Muscle of leg (tissue), 16 donors: ENCODE results near the gene ARPP19. TPM values are rescaled to one million over a fixed set of nuclear protein-coding genes. Genes with fewer than 3 reads are reported as not detected.
A peak's percentile ranks its signal among the peaks of the same experiment; 100 is the strongest.
"Not testable (repeated sequence)": the region's sequence is repeated elsewhere in the genome, so short reads cannot be mapped to it uniquely, and the experiment has no call there.

Source experiments
- DNase-seq: peaks from one replicate; pipeline ENCODE4 v3.0.0; 2013
- H3K27ac ChIP-seq: one replicate; pipeline ENCODE4 v1.5.1; 2013; ENCODE audit warnings: mild to moderate bottlenecking, low read length, control low read depth
- H3K27me3 ChIP-seq: one replicate; pipeline ENCODE4 v1.6.1; 2013; ENCODE audit warnings: low read length; ENCODE audit not compliant: control insufficient read depth, insufficient read depth
- H3K36me3 ChIP-seq: one replicate; pipeline ENCODE4 v1.6.1; 2013; ENCODE audit warnings: low read length; ENCODE audit not compliant: control insufficient read depth, insufficient read depth
- H3K4me1 ChIP-seq: one replicate; pipeline ENCODE4 v1.6.1; 2013; ENCODE audit warnings: low read length; ENCODE audit not compliant: control insufficient read depth, insufficient read depth
- H3K4me3 ChIP-seq: one replicate; pipeline ENCODE4 v1.5.1; 2013; ENCODE audit warnings: low read length, control low read depth
- H3K9me3 ChIP-seq: replicated peaks from 2 replicates; pipeline ENCODE4 v1.6.1; 2013; ENCODE audit warnings: low read depth, low read length; ENCODE audit not compliant: control insufficient read depth
- WGBS: methylation state at CpG from one replicate; pipeline ENCODE4 v1.1.5; 2013; ENCODE audit warnings: missing lambda C conversion rate; ENCODE audit not compliant: insufficient coverage; 5-methylcytosine and 5-hydroxymethylcytosine counted together
- long read RNA-seq, 11 donors: transcript quantifications; one replicate each; lab custom pipeline, GENCODE V29; 2026
- polyA plus RNA-seq, 8 donors: library from polyadenylated mRNA; unstranded; fragments of 120-200 nt; gene quantifications; one replicate each; pipeline versions ENCODE4 v1.2.1 to v1.2.3, GENCODE V29; 2013; ENCODE audit warnings: inconsistent platforms in 1 of 8, low replicate concordance in 1 of 8; ENCODE audit not compliant: insufficient read length in 8 of 8, insufficient read depth in 1 of 8
- total RNA-seq: library from RNA; stranded (reverse); fragments of 120-200 nt; gene quantifications from one replicate; pipeline ENCODE4 v1.2.4, GENCODE V29; 2013

ARPP19 gene
- total RNA-seq = 65.7 TPM
- 10 to 100 TPM; 60.4 to 72.3 (median 65.4) TPM for polyA plus RNA-seq
- long read RNA-seq, donor 1, full-length matches to known transcripts = 14 of 14 reads
- long read RNA-seq, donor 1, partial matches to known transcripts = 0 of 14 reads
- long read RNA-seq, donor 1, other reads (novel, unspliced or antisense) = 0 of 14 reads
- long read RNA-seq, donor 2, full-length matches to known transcripts = 6 of 6 reads
- long read RNA-seq, donor 2, partial matches to known transcripts = 0 of 6 reads
- long read RNA-seq, donor 2, other reads (novel, unspliced or antisense) = 0 of 6 reads
- long read RNA-seq, donor 3, full-length matches to known transcripts = 35 of 35 reads
- long read RNA-seq, donor 3, partial matches to known transcripts = 0 of 35 reads
- long read RNA-seq, donor 3, other reads (novel, unspliced or antisense) = 0 of 35 reads
- long read RNA-seq, donor 4, full-length matches to known transcripts = 18 of 18 reads
- long read RNA-seq, donor 4, partial matches to known transcripts = 0 of 18 reads
- long read RNA-seq, donor 4, other reads (novel, unspliced or antisense) = 0 of 18 reads
- long read RNA-seq, donor 5, full-length matches to known transcripts = 65 of 65 reads
- long read RNA-seq, donor 5, partial matches to known transcripts = 0 of 65 reads
- long read RNA-seq, donor 5, other reads (novel, unspliced or antisense) = 0 of 65 reads
- long read RNA-seq, donor 6, full-length matches to known transcripts = 61 of 61 reads
- long read RNA-seq, donor 6, partial matches to known transcripts = 0 of 61 reads
- long read RNA-seq, donor 6, other reads (novel, unspliced or antisense) = 0 of 61 reads
- long read RNA-seq, donor 7, full-length matches to known transcripts = 33 of 33 reads
- long read RNA-seq, donor 7, partial matches to known transcripts = 0 of 33 reads
- long read RNA-seq, donor 7, other reads (novel, unspliced or antisense) = 0 of 33 reads
- long read RNA-seq, donor 8, full-length matches to known transcripts = 30 of 30 reads
- long read RNA-seq, donor 8, partial matches to known transcripts = 0 of 30 reads
- long read RNA-seq, donor 8, other reads (novel, unspliced or antisense) = 0 of 30 reads
- long read RNA-seq, donor 9, full-length matches to known transcripts = 21 of 21 reads
- long read RNA-seq, donor 9, partial matches to known transcripts = 0 of 21 reads
- long read RNA-seq, donor 9, other reads (novel, unspliced or antisense) = 0 of 21 reads
- long read RNA-seq, donor 10, full-length matches to known transcripts = 52 of 52 reads
- long read RNA-seq, donor 10, partial matches to known transcripts = 0 of 52 reads
- long read RNA-seq, donor 10, other reads (novel, unspliced or antisense) = 0 of 52 reads
- long read RNA-seq, donor 11, full-length matches to known transcripts = 31 of 31 reads
- long read RNA-seq, donor 11, partial matches to known transcripts = 0 of 31 reads
- long read RNA-seq, donor 11, other reads (novel, unspliced or antisense) = 0 of 31 reads

- DNase-seq = peak; percentile 95
- H3K4me1 ChIP-seq = peaks cover 12% of the 10 kb centered on the region
- H3K27me3 ChIP-seq = no peaks in the 10 kb centered on the region
- peak within 1 kb of the TSS; percentile 94 for H3K27ac ChIP-seq
- no peaks in the 10 kb centered on the region for H3K9me3 ChIP-seq
- H3K4me3 ChIP-seq = peak within 1 kb of the TSS; percentile 85
- no peaks in the 10 kb centered on the region for H3K36me3 ChIP-seq
- WGBS = 5% methylated on average over 82 of the region's 82 CpGs
Measured at GRCh38 chr15:52568601-52569585, at the start of gene ARPP19. Gene ARPP19 (minus strand): TSS chr15:52569030. CDS start chr15:52568892, 138 bp downstream.

- Histone ChIP-seq H3K27ac (no peak overlapping the region), H3K9me3 (no peaks in the 10 kb centered on the region), H3K4me3 (no peak overlapping the region), H3K27me3 (no peaks in the 10 kb centered on the region), H3K4me1 (no peaks in the 10 kb centered on the region), H3K36me3 (peaks cover 6% of the 10 kb centered on the region)
- no peak for DNase-seq
- WGBS = no CpG with 5 or more reads among the region's 1 CpG
Measured at GRCh38 chr15:52617026-52617425, 48.2 kb upstream of the ARPP19 start.

- no peak overlapping the region for H3K4me3 ChIP-seq
- no peaks in the 10 kb centered on the region for H3K4me1 ChIP-seq
- peaks cover 14% of the 10 kb centered on the region for H3K36me3 ChIP-seq
- no peak for DNase-seq
- H3K27ac ChIP-seq = no peak overlapping the region
- H3K27me3 ChIP-seq = no peaks in the 10 kb centered on the region
- WGBS = no CpG with 5 or more reads among the region's 2 CpGs
- no peaks in the 10 kb centered on the region for H3K9me3 ChIP-seq
Measured at GRCh38 chr15:52615302-52615701, 46.5 kb upstream of the ARPP19 start.

GRCh38 chr15:52609593-52609992 lies 40.8 kb upstream of the ARPP19 start:
- no peak for DNase-seq
- Histone ChIP-seq H3K27me3 (no peaks in the 10 kb centered on the region), H3K4me1 (no peaks in the 10 kb centered on the region), H3K27ac (no peak overlapping the region), H3K4me3 (no peak overlapping the region), H3K36me3 (peaks cover 20% of the 10 kb centered on the region), H3K9me3 (no peaks in the 10 kb centered on the region)
- WGBS = 86% methylated on average over 2 of the region's 5 CpGs

- Histone ChIP-seq H3K9me3 (no peaks in the 10 kb centered on the region), H3K27ac (no peak overlapping the region), H3K4me1 (no peaks in the 10 kb centered on the region), H3K27me3 (no peaks in the 10 kb centered on the region), H3K36me3 (peaks cover 11% of the 10 kb centered on the region), H3K4me3 (no peak overlapping the region)
- no peak for DNase-seq
- no CpG with 5 or more reads among the region's 7 CpGs for WGBS
Measured at GRCh38 chr15:52584414-52584813, 15.6 kb upstream of the ARPP19 start.

GRCh38 chr15:52579852-52580251 lies 11.0 kb upstream of the ARPP19 start:
- Histone ChIP-seq H3K27ac (no peak overlapping the region), H3K9me3 (no peaks in the 10 kb centered on the region), H3K4me1 (no peaks in the 10 kb centered on the region), H3K4me3 (no peak overlapping the region), H3K27me3 (no peaks in the 10 kb centered on the region), H3K36me3 (peaks cover 11% of the 10 kb centered on the region)
- DNase-seq = no peak
- 100% methylated on average over 4 of the region's 8 CpGs for WGBS

GRCh38 chr15:52576692-52577091 lies 7.9 kb upstream of the ARPP19 start:
- no peak for DNase-seq
- Histone ChIP-seq H3K27me3 (no peaks in the 10 kb centered on the region), H3K27ac (no peak overlapping the region), H3K9me3 (no peaks in the 10 kb centered on the region), H3K4me1 (no peaks in the 10 kb centered on the region), H3K36me3 (peaks cover 3% of the 10 kb centered on the region), H3K4me3 (no peak overlapping the region)
- WGBS = no CpG with 5 or more reads among the region's 2 CpGs

GRCh38 chr15:52575573-52575972 lies 6.7 kb upstream of the ARPP19 start:
- WGBS = 100% methylated on average over 1 of the region's 7 CpGs
- not testable (repeated sequence) for H3K4me3 ChIP-seq, H3K27ac ChIP-seq, H3K4me1 ChIP-seq, H3K9me3 ChIP-seq, H3K36me3 ChIP-seq, DNase-seq, H3K27me3 ChIP-seq

- H3K4me3 ChIP-seq = no peak overlapping the region
- H3K27ac ChIP-seq = no peak overlapping the region
- no peaks in the 10 kb centered on the region for H3K9me3 ChIP-seq
- no peaks in the 10 kb centered on the region for H3K4me1 ChIP-seq
- H3K27me3 ChIP-seq = no peaks in the 10 kb centered on the region
- DNase-seq = no peak
- H3K36me3 ChIP-seq = no peaks in the 10 kb centered on the region
- WGBS = 78% methylated on average over 1 of the region's 2 CpGs
Measured at GRCh38 chr15:52575072-52575471, 6.2 kb upstream of the ARPP19 start.
